BLaER1 (cell line): ENCODE results near the gene PCNX4.
A peak's percentile ranks its signal among the peaks of the same experiment; 100 is the strongest.
"Not testable (repeated sequence)": the region's sequence is repeated elsewhere in the genome, so short reads cannot be mapped to it uniquely, and the experiment has no call there.

Experiments
- H3K27ac ChIP-seq: shearing (Covaris generic); formaldehyde crosslinking; 2 replicates; pipeline ENCODE4 v1.8.1; 2022
- H3K27me3 ChIP-seq: shearing (Covaris generic); formaldehyde crosslinking; 2 replicates; pipeline ENCODE4 v1.8.1; 2022
- H3K36me3 ChIP-seq: shearing (Covaris generic); formaldehyde crosslinking; 2 replicates; pipeline ENCODE4 v1.8.1; 2022
- H3K4me1 ChIP-seq: shearing (Covaris generic); formaldehyde crosslinking; 2 replicates; pipeline ENCODE4 v1.8.1; 2022
- H3K4me2 ChIP-seq: shearing (Covaris generic); formaldehyde crosslinking; 2 replicates; pipeline ENCODE4 v1.8.1; 2022
- H3K4me3 ChIP-seq: shearing (Covaris generic); formaldehyde crosslinking; 2 replicates; pipeline ENCODE4 v1.8.1; 2022
- H3K9ac ChIP-seq: shearing (Covaris generic); formaldehyde crosslinking; 2 replicates; pipeline ENCODE4 v1.8.1; 2022
- H3K9me3 ChIP-seq: shearing (Covaris generic); formaldehyde crosslinking; 2 replicates; pipeline ENCODE4 v1.8.1; 2022
- H4K20me1 ChIP-seq: shearing (Covaris generic); formaldehyde crosslinking; 2 replicates; pipeline ENCODE4 v1.8.1; 2022
- Cebpa-rat ChIP-seq: shearing (Covaris generic); IDR thresholded peaks from 2 replicates; pipeline ENCODE4 v1.8.1; 2022

PCNX4 gene

GRCh38 chr14:60087668-60088067 lies 4.1 kb upstream of the PCNX4 start:
- H3K9me3 ChIP-seq: no peaks in the 10 kb centered on the region
- no peaks in the 10 kb centered on the region for H3K27me3 ChIP-seq
- no peak overlapping the region for H3K27ac ChIP-seq
- no peak overlapping the region for H3K9ac ChIP-seq
- H4K20me1 ChIP-seq: no peaks in the 10 kb centered on the region
- no peak overlapping the region for H3K4me2 ChIP-seq
- H3K4me3 ChIP-seq: no peak overlapping the region
- peaks cover 8% of the 10 kb centered on the region for H3K4me1 ChIP-seq
- H3K36me3 ChIP-seq: no peaks in the 10 kb centered on the region
- TF ChIP-seq Cebpa-rat: no peak

GRCh38 chr14:60089221-60089620 lies 2.5 kb upstream of the PCNX4 start:
- Histone ChIP-seq H3K9ac (no peak overlapping the region), H3K4me1 (peaks cover 18% of the 10 kb centered on the region), H3K4me3 (no peak overlapping the region), H3K27me3 (no peaks in the 10 kb centered on the region), H4K20me1 (no peaks in the 10 kb centered on the region; the same call in 1 of the 2 replicates), H3K4me2 (no peak overlapping the region), H3K9me3 (no peaks in the 10 kb centered on the region), H3K27ac (no peak overlapping the region), H3K36me3 (no peaks in the 10 kb centered on the region)
- TF ChIP-seq Cebpa-rat: no peak

- Histone ChIP-seq H3K27me3 (no peaks in the 10 kb centered on the region), H3K9ac (peak overlapping the region; percentile 92), H3K4me2 (peak overlapping the region; percentile 85), H3K4me1 (peaks cover 36% of the 10 kb centered on the region), H3K27ac (peak overlapping the region; percentile 95), H3K36me3 (peaks cover 7% of the 10 kb centered on the region), H3K4me3 (peak overlapping the region; percentile 78), H3K9me3 (no peaks in the 10 kb centered on the region), H4K20me1 (peaks cover 12% of the 10 kb centered on the region)
- TF ChIP-seq Cebpa-rat: no peak
Observed at GRCh38 chr14:60090864-60091519, 731 bp upstream of the PCNX4 start.

GRCh38 chr14:60092526-60092920 lies 800 bp downstream of the PCNX4 start:
- peak overlapping the region; percentile 95 for H3K27ac ChIP-seq
- peaks cover 22% of the 10 kb centered on the region for H3K36me3 ChIP-seq
- peaks cover 36% of the 10 kb centered on the region for H3K4me1 ChIP-seq
- H3K4me3 ChIP-seq: peak overlapping the region; percentile 78
- no peak for TF ChIP-seq Cebpa-rat
- no peaks in the 10 kb centered on the region; the same call in 1 of the 2 replicates for H3K9me3 ChIP-seq
- peaks cover 19% of the 10 kb centered on the region for H4K20me1 ChIP-seq
- peak overlapping the region; percentile 92 for H3K9ac ChIP-seq
- H3K27me3 ChIP-seq: no peaks in the 10 kb centered on the region
- H3K4me2 ChIP-seq: peak overlapping the region; percentile 85

GRCh38 chr14:60093080-60093479 lies 1.4 kb downstream of the PCNX4 start:
- H3K27me3 ChIP-seq: no peaks in the 10 kb centered on the region
- H3K9me3 ChIP-seq: no peaks in the 10 kb centered on the region; the same call in 1 of the 2 replicates
- peaks cover 27% of the 10 kb centered on the region for H3K36me3 ChIP-seq
- peak; percentile 41; the same call in 1 of the 2 replicates for TF ChIP-seq Cebpa-rat
- peaks cover 36% of the 10 kb centered on the region for H3K4me1 ChIP-seq
- peak overlapping the region; percentile 92 for H3K9ac ChIP-seq
- H3K27ac ChIP-seq: peak overlapping the region; percentile 95
- peak overlapping the region; percentile 78 for H3K4me3 ChIP-seq
- peak overlapping the region; percentile 85 for H3K4me2 ChIP-seq
- H4K20me1 ChIP-seq: peaks cover 19% of the 10 kb centered on the region

GRCh38 chr14:60093606-60094005 lies 1.9 kb downstream of the PCNX4 start:
- H4K20me1 ChIP-seq: peaks cover 19% of the 10 kb centered on the region
- peaks cover 36% of the 10 kb centered on the region for H3K4me1 ChIP-seq
- peak overlapping the region; percentile 85 for H3K4me2 ChIP-seq
- H3K9me3 ChIP-seq: no peaks in the 10 kb centered on the region; the same call in 1 of the 2 replicates
- H3K36me3 ChIP-seq: peaks cover 32% of the 10 kb centered on the region
- TF ChIP-seq Cebpa-rat: no peak
- peak overlapping the region; percentile 92; the same call in 1 of the 2 replicates for H3K9ac ChIP-seq
- peak overlapping the region; percentile 78 for H3K4me3 ChIP-seq
- no peaks in the 10 kb centered on the region for H3K27me3 ChIP-seq
- peak overlapping the region; percentile 95 for H3K27ac ChIP-seq

- peak overlapping the region; percentile 78 for H3K4me3 ChIP-seq
- peaks cover 38% of the 10 kb centered on the region for H3K36me3 ChIP-seq
- H4K20me1 ChIP-seq: peaks cover 19% of the 10 kb centered on the region
- H3K27ac ChIP-seq: no peak overlapping the region
- TF ChIP-seq Cebpa-rat: no peak
- no peaks in the 10 kb centered on the region; the same call in 1 of the 2 replicates for H3K9me3 ChIP-seq
- H3K27me3 ChIP-seq: no peaks in the 10 kb centered on the region
- peak overlapping the region; percentile 85 for H3K4me2 ChIP-seq
- peaks cover 36% of the 10 kb centered on the region for H3K4me1 ChIP-seq
- H3K9ac ChIP-seq: no peak overlapping the region
Observed at GRCh38 chr14:60094306-60094897, 2.7 kb downstream of the PCNX4 start.

GRCh38 chr14:60095231-60095630 lies 3.5 kb downstream of the PCNX4 start:
- H3K36me3 ChIP-seq: peaks cover 46% of the 10 kb centered on the region
- peaks cover 19% of the 10 kb centered on the region for H4K20me1 ChIP-seq
- H3K4me1 ChIP-seq: peaks cover 36% of the 10 kb centered on the region
- TF ChIP-seq Cebpa-rat: no peak
- H3K9ac ChIP-seq: no peak overlapping the region
- no peak overlapping the region for H3K4me3 ChIP-seq
- H3K27ac ChIP-seq: no peak overlapping the region
- H3K4me2 ChIP-seq: peak overlapping the region; percentile 85
- H3K9me3 ChIP-seq: peaks cover 3% of the 10 kb centered on the region; the same call in 1 of the 2 replicates
- H3K27me3 ChIP-seq: no peaks in the 10 kb centered on the region

GRCh38 chr14:60095781-60096450 lies 4.2 kb downstream of the PCNX4 start:
- no peak overlapping the region for H3K4me3 ChIP-seq
- H3K4me1 ChIP-seq: peaks cover 31% of the 10 kb centered on the region
- peaks cover 19% of the 10 kb centered on the region for H4K20me1 ChIP-seq
- H3K4me2 ChIP-seq: peak overlapping the region; percentile 15
- H3K27ac ChIP-seq: no peak overlapping the region
- H3K36me3 ChIP-seq: peaks cover 48% of the 10 kb centered on the region
- no peaks in the 10 kb centered on the region for H3K27me3 ChIP-seq
- peaks cover 3% of the 10 kb centered on the region; the same call in 1 of the 2 replicates for H3K9me3 ChIP-seq
- no peak overlapping the region for H3K9ac ChIP-seq
- TF ChIP-seq Cebpa-rat: no peak

- peaks cover 19% of the 10 kb centered on the region for H4K20me1 ChIP-seq
- H3K9ac ChIP-seq: no peak overlapping the region
- peaks cover 28% of the 10 kb centered on the region for H3K4me1 ChIP-seq
- peaks cover 12% of the 10 kb centered on the region; the same call in 1 of the 2 replicates for H3K9me3 ChIP-seq
- TF ChIP-seq Cebpa-rat: no peak
- H3K27ac ChIP-seq: no peak overlapping the region
- H3K4me3 ChIP-seq: no peak overlapping the region
- no peaks in the 10 kb centered on the region for H3K27me3 ChIP-seq
- H3K36me3 ChIP-seq: peaks cover 57% of the 10 kb centered on the region
- no peak overlapping the region for H3K4me2 ChIP-seq
Observed at GRCh38 chr14:60097974-60098373, 6.3 kb downstream of the PCNX4 start.

- H3K27ac ChIP-seq, H3K4me2 ChIP-seq, H3K4me3 ChIP-seq, H3K9ac ChIP-seq, H3K27me3 ChIP-seq: not testable (repeated sequence)
- H3K36me3 ChIP-seq: peaks cover 72% of the 10 kb centered on the region
- peaks cover 11% of the 10 kb centered on the region for H3K4me1 ChIP-seq
- H3K9me3 ChIP-seq: peaks cover 31% of the 10 kb centered on the region
- H4K20me1 ChIP-seq: peaks cover 23% of the 10 kb centered on the region
Observed at GRCh38 chr14:60099855-60100254, 8.1 kb downstream of the PCNX4 start.
